Measurements from ENCODE around the gene OTOP2.
"Not testable (repeated sequence)": the region's sequence is repeated elsewhere in the genome, so short reads cannot be mapped to it uniquely, and the experiment has no call there.

Gene OTOP2

GRCh38 chr17:74900208-74900607 is 23.9 kb upstream of the OTOP2 start:
- DNase-seq (ENCODE audit: low spot score): no peak

DNA sequence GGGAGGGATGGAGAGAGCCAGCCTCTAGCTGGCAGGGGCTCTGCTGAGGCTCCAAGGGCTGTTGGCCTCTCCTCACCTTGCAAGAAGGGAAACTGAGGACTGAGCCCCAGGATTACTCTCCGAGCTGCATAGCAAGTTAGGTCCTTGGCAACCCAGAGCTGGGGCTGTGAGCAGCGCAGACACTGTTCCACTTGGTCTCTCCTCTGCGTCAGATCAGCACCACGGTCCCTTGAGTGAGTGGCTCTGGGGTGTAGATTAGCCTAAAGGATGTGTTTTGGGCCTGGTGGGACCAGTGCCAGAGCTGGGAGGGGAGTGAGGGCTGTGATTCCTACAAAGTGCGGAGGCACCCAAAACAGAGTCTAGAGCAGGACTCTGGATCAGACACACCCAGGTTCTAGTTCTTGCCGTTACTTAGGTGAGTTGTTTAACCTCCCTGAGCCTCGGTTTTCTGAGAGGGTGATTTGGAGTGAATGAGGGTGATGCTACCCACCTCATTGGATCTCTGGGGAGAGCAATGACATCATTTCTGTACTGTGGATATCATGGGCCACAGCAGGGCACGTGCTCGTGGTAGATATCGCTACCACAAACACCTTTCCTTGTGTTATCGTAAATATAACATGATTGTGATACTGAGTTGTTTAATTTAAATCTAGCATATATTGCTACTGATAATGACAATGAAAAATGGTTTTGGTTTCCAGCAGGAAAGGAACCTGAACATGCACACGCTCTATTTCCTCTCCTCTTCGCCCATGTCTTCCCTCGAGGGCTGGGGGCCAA is 22.5 kb upstream of the OTOP2 start:
- DNase-seq (ENCODE audit: low spot score): no peak

- DNase-seq (ENCODE audit: low spot score): no peak
Measured at GRCh38 chr17:74903034-74903433, 21.0 kb upstream of the OTOP2 start.

- no peak for DNase-seq (ENCODE audit: low spot score)
Measured at GRCh38 chr17:74903671-74904070, 20.4 kb upstream of the OTOP2 start.

DNA sequence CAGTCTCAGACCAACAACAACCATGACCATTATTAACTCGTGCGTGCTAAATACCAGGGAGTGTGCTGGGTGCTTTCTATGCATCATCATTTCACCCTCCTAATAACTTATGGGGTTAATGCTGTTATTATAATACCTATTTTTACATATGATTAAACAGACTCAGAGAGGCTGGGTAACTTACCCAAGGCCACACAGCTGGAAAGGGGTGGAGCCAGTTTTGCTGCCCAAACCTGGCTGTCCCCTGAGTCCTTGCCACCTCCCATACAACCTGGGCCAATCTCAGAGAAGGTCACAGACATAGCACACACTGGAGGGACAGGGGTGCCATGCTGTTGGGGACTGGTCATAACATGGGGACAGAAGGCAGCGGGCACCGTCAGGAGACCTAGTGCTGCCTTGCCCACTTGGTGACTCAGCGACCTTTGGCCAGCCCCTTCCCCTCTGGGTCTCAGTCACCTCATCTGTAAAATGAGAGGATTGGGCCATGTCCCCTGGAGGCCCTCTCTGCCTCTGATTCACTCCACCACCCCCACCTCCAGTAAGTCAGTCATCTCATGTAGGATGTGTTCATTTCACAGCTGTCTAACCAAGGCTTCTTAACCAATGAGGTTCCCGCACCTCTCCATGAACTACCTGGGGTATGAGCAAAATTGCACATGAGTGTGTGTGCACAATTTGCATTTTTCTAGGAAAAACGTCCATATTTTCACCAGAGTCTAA is 19.2 kb upstream of the OTOP2 start:
- no peak for DNase-seq (ENCODE audit: low spot score)

DNA sequence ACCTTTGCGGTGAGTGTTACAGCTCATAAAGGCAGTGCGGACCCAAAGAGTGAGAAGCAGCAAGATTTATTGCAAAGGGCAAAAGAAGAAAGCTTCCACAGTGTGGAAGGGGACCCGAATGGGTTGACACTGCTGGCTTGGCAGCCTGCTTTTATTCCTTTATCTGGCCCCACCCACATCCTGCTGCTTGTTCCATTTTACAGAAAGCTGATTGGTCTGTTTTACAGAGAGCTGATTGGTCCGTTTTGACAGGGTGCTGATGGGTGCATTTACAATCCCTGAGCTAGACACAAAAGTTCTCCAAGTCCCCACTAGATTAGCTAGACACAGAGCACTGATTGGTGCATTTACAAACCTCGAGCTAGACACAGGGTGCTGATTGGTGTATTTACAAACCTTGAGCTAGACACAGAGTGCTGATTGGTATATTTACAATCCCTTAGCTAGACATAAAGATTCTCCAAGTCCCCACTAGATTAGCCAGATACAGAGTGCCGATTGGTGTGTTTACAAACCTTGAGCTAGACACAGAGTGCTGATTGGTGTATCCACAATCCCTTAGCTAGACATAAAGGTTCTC is 17.8 kb upstream of the OTOP2 start:
- peak; percentile 45 for DNase-seq (ENCODE audit: low spot score)

GRCh38 chr17:74907012-74907411 is 17.1 kb upstream of the OTOP2 start:
- no peak for DNase-seq (ENCODE audit: low spot score)

DNA sequence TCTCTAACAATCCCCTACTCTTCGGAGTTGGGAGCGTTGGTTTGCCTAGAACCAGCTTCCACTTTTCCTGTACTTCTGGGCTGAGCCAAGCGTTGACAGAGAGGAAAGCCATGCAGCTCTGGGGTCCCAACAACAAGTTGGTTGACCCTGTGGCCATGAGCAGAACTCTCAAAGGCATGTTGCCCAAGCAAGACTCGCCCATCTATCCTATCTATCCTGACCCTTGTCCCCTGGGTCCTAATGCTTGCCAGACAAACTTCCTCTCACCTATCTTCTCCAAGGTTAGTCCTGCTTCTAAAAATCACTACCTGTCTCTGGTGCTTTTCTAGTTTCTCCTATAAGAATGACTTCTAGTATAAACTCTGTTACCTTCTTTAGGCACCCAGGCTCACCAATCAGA is 15.0 kb upstream of the OTOP2 start:
- not testable (repeated sequence) for DNase-seq (ENCODE audit: low spot score)

DNA sequence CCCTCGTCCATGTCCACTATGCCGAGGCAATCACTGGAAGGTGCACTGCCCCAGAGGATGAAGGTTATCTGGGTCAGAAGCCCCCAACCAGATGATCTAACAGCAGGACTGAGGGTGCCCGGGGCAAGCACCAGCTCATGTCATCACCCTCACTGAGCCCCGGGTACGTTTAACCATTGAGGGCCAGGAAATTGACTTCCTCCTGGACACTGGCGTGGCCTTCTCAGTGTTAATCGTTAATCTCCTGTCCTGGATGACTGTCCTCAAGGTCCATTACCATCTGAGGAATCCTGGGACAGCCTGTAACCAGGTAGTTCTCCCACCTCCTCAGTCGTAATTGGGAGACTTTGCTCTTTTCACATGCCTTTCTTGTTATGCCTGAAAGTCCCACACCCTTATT is 12.7 kb upstream of the OTOP2 start:
- not testable (repeated sequence) for DNase-seq (ENCODE audit: low spot score)

DNA sequence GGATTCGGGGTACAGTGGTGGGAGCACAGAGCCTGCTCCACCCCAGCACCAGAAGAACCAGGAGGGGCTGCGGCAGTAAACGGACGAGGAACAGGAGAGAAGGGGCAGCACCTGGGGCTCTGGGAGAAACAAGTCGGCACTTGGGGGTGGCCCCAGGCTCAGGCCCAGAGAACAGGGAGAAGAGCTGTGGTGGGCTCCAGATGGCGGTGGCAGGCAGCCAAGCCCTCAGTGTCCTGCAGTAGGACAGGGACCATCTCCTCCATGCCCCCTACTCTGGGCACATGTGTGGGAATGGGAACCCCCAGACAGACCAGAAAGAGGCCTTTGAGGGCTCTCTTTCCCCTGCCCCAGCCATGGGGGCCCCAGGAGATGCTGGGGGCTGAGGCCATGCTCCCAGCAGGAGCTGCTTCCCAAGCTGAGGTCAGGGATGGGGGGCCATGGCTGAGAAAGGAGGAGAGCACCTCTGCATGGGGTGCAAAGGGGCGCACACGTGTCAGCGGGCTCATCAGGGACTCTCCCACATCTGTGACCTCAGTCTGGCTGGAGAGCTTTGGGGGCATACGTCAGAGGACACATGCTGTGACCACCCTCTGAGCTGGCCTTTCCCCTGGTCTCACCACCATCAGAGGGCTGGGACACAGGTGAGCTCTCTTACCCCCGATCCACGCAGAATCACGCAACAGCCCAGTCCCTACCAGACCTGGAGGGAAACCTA is 7.8 kb upstream of the OTOP2 start:
- no peak for DNase-seq (ENCODE audit: low spot score)

DNA sequence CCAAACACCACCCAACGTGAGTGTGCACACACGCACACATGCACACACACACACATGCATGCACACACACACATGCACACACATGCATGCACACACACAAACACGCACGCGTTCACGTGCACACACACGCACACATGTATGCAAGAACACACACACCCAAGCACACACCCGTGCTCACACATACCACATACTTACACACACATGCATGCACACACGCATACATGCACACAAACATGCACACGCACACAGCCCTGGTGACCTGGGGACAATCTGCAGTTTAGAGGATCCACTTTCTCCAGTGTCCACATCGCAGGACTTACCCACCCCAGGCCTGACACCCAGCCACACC is 7.2 kb upstream of the OTOP2 start:
- DNase-seq (ENCODE audit: low spot score): no peak

DNA sequence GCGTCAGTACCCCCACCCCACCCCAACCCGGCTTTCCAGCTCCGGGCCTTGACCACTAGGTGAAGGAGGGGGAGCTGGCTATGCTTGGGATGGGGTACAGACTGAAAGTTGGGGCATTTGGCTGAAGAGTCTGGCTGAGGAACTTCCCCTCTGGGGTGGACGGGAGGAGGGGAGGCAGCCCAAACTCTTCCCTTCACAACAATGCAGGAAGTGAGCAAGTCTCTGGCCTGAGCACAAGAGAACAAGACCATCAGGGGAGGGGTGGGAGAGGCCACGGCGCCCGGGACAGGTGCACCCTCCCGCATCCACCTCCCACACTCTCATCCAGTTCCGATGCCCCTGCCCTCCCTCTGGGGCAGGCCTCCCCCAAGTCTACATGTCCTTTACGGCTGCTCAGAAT is 6.6 kb upstream of the OTOP2 start:
- no peak for DNase-seq (ENCODE audit: low spot score)

DNA sequence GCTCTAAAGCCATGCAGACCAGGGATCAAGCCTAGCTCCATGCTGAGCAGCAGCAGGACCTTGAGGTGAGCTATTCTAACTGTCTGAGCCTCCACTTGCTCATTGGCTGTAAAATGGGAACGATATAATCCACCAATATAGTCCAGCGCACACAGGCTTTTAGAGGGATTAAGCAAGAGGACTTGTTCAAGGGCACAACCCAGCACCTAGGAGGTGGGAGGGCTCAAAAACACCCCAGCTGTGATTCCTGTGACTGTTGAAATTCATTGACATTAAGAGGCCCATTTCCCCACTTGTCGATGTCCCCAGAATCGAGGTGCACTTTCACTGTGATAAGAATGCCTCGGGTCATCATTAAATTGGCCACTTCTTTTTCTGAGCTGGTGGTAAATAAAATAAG is 5.2 kb upstream of the OTOP2 start:
- DNase-seq (ENCODE audit: low spot score): no peak

DNA sequence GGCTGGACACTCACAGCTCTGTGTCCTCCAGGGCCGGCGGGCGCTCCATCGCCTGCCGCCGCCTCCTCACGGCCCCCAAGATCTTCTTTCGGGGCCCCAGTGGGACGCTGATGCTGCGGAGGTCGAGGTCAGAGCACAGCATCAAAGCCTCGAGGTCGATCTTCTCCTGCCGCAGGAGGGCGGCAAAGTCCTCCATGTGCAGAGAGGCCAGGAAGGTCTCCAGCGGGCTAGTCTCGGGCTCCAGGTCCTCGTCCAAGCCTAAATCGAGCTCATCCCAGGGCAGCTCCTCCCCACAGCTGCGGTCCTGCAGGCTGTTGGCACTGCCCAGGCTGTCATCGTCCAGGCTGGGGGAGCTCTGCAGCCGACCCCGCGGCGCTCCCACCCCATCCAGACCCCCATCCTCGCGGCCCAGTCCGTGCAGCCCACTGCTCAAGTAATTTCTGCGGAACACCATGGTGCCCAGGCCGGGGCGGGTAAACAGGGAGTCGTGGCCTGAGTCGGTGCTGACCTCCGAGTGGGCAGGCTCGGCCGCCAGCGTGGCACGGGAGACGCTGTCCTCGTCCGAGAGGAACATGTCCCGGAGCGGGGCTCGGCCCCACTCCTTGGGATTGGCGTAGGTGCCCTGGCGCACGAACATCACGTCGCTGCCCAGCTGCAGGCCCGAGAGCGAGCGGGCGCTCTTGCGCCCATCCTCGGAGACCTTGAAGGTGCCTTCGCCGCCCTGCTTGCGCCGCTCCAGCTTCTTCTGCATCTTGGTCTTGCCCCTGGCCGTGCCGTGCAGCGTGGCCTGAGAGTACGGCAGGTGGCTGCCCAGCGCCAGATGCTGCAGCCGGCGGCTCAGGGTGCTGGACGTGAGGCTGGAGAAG is 4.4 kb upstream of the OTOP2 start:
- peak; percentile 35 for DNase-seq (ENCODE audit: low spot score)

- DNase-seq (ENCODE audit: low spot score): no peak
Measured at GRCh38 chr17:74920306-74920620, 3.8 kb upstream of the OTOP2 start.

DNA sequence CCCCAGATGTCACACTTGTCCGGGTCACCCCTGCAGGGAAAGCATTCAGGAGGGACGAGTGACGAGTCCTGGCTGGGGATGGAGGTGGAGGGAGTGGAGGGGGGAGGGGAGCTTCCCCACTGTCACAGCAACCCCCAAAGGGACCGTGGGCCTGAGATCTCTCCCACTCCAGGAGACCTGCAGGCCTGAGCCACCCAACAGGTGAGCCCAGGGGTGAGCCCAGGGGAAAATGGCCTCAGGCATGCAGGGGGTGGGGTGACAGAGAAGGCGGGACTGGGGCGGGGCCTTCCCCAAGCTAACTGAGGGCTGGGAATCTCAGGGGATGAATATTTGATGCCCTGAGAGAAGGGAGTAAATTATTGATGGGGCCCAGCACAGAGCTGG is 3.4 kb upstream of the OTOP2 start:
- DNase-seq (ENCODE audit: low spot score): no peak

DNA sequence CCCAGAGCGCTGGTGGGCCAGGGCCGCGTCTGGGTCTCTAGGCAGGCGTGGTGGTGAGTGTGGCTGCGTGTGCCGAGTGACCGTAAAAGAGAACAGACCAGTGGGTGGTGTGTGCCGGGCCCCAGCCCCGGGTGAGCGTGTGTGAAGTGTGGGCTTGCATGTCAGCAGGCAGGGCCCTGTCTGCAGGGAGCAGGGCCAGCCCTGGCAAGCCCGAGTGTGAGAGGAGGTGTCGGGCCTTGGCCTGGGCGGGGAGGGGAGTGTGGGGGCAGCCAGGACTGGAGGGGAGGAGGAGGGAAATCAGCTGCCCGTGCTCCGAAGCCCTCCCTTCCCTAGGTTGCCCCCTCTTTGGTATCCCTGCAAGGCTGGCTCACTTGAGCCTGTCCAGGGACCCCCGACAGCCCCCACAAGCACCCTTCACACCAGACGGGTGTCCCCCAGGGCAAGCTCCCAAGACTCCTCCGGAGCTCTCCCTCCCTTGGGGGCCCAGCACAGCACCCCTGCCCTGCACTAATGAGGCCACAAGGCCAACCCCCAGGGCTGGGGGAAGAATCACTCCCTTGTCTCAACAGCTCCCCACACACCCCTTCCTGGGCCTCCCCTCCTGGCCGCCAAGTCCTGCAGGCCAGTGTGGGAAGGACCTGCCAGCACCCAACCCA is 2.9 kb upstream of the OTOP2 start:
- no peak for DNase-seq (ENCODE audit: low spot score)

DNA sequence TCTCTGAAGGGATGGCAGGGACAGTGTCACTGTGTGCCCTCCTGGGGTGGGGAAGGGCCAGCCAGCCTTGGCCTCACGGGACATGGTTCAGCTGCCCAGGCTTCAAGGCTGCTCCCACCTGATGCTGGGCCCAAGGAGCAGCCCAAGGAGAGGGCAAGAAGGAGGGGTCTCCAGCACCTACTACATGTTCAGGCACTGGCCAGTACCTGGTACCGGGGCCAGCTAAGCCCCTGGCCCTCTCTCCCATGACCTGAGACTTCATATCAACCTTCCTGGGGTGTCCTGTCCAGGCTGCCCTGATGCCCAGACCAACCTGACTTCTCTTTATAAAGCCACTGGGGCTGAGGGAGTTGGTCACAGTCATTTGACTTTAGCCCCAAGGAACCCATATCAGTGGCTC is 2.3 kb upstream of the OTOP2 start:
- no peak for DNase-seq (ENCODE audit: low spot score)

- no peak for DNase-seq (ENCODE audit: low spot score)
Measured at GRCh38 chr17:74922172-74922571, 1.9 kb upstream of the OTOP2 start.

DNA sequence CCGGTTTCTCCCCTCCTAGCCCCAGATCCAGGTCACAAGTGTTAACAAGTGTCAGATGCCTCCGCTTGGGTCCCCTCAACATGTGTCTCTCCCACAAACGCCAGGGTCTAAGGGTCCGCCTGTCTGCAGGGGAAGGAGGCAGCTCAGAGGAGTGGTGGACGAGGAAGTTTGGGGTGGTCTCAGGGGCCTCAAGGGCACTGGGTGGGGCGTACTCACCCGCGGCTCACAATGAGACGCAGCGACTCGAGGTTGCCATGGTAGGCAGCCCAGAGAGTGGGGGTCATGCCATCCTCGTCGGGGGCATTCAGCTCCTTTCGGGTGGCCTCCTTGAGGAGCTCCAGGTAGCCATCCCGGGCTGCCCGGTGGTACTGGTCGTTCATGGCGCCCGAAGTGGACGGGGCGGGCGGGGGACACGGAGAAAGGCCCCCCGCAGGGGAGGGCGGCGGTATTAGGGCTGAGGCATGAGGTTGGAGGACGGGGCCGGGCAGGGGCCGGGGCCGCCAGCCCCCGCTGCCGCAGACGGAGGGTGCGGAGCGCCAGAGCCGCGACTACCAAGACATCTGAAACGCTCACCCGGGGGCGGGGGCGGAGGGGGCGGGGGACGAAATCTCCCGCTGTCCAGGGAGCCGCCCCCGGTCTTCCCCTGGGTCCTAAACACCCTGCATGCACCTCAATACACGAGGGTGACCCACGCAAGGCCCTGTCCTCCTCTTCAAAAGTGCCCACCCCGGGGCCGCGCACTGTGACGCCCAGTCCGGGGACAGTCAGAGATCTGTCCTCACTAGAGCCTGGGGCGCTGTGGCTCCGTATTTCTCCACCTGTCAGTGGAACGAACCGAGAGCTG is 1.2 kb upstream of the OTOP2 start, which contains the start of gene USH1G:
USH1G (minus strand) TSS at position 562 of the 844 bp plus-strand sequence; CDS start at position 380, 182 bp downstream.
- no peak for DNase-seq (ENCODE audit: low spot score)
